Type B pancreatic cell (in vitro differentiated cells): ENCODE data around the gene REEP3. TPM values are rescaled to one million over a fixed set of nuclear protein-coding genes. Genes with fewer than 3 reads are reported as not detected.

Source experiments
- DNase-seq: peaks from one replicate; pipeline ENCODE4 v3.0.0; 2021; ENCODE audit warnings: mixed read lengths; ENCODE audit not compliant: unreplicated experiment; ENCODE audit errors: extremely low spot score
- H3K27ac Mint-ChIP-seq: 2 replicates; pipeline ENCODE4 v1.8.0; 2021; ENCODE audit warnings: mild to moderate bottlenecking, mixed read lengths
- H3K27me3 Mint-ChIP-seq: 2 replicates; pipeline ENCODE4 v1.8.0; 2021; ENCODE audit warnings: mixed read lengths
- H3K36me3 Mint-ChIP-seq: 2 replicates; pipeline ENCODE4 v1.8.0; 2021; ENCODE audit warnings: mixed read lengths
- H3K4me1 Mint-ChIP-seq: one replicate; pipeline ENCODE4 v1.8.0; 2021; ENCODE audit warnings: mixed read lengths; ENCODE audit not compliant: unreplicated experiment
- H3K4me3 Mint-ChIP-seq: 2 replicates; pipeline ENCODE4 v1.8.0; 2021; ENCODE audit warnings: mild to moderate bottlenecking, mixed read lengths
- H3K9me3 Mint-ChIP-seq: 2 replicates; pipeline ENCODE4 v1.8.0; 2021; ENCODE audit warnings: mixed read lengths
- CTCF ChIP-seq: fragments of 200-600 bp; sonication (generic); conservative IDR thresholded peaks from 2 replicates; pipeline ENCODE4 v1.5.0; 2021; ENCODE audit warnings: antibody characterized with exemption, mild to moderate bottlenecking
- total RNA-seq: library from RNA; stranded (reverse); gene quantifications from 2 replicates; pipeline ENCODE4 v1.2.1, GENCODE V29; 2021; ENCODE audit warnings: low replicate concordance

The REEP3 gene
- total RNA-seq, 1 donor from 2014 or later = 38.1 TPM

GRCh38 chr10:63501954-63502353, 19.2 kb upstream of the REEP3 start:
- H3K4me1 Mint-ChIP-seq = peaks cover 23% of the 10 kb centered on the region
- H3K27ac Mint-ChIP-seq = peak overlapping the region; percentile 9
- no peak overlapping the region for H3K4me3 Mint-ChIP-seq
- peaks cover 3% of the 10 kb centered on the region for H3K36me3 Mint-ChIP-seq
- no peaks in the 10 kb centered on the region for H3K9me3 Mint-ChIP-seq
- no peak for DNase-seq
- H3K27me3 Mint-ChIP-seq = no peaks in the 10 kb centered on the region
- TF ChIP-seq CTCF = no peak

GRCh38 chr10:63502832-63503231, 18.4 kb upstream of the REEP3 start:
- H3K9me3 Mint-ChIP-seq = no peaks in the 10 kb centered on the region
- peaks cover 6% of the 10 kb centered on the region for H3K36me3 Mint-ChIP-seq
- DNase-seq = no peak
- peak overlapping the region; percentile 86 for H3K27ac Mint-ChIP-seq
- peaks cover 22% of the 10 kb centered on the region for H3K4me1 Mint-ChIP-seq
- no peak overlapping the region for H3K4me3 Mint-ChIP-seq
- H3K27me3 Mint-ChIP-seq = no peaks in the 10 kb centered on the region
- TF ChIP-seq CTCF = no peak

- H3K27ac Mint-ChIP-seq = peak overlapping the region; percentile 86
These were observed 17.8 kb upstream of the REEP3 start for GRCh38 chr10:63503395-63503794.

GRCh38 chr10:63504145-63504881, 16.9 kb upstream of the REEP3 start:
- no peak for TF ChIP-seq CTCF
- Mint-ChIP-seq H3K4me3 (peak overlapping the region; percentile 48), H3K9me3 (no peaks in the 10 kb centered on the region), H3K36me3 (peaks cover 17% of the 10 kb centered on the region), H3K27me3 (no peaks in the 10 kb centered on the region), H3K27ac (peak overlapping the region; percentile 86), H3K4me1 (peaks cover 22% of the 10 kb centered on the region)
- DNase-seq = no peak

More at GRCh38 chr10:63503395-63503794, 17.8 kb upstream of the REEP3 start:
- no peak for DNase-seq
- H3K4me1 Mint-ChIP-seq = peaks cover 22% of the 10 kb centered on the region
- no peak for TF ChIP-seq CTCF
- peaks cover 10% of the 10 kb centered on the region for H3K36me3 Mint-ChIP-seq
- H3K4me3 Mint-ChIP-seq = peak overlapping the region; percentile 48
- no peaks in the 10 kb centered on the region for H3K27me3 Mint-ChIP-seq
- no peaks in the 10 kb centered on the region for H3K9me3 Mint-ChIP-seq

GRCh38 chr10:63505562-63505961, 15.6 kb upstream of the REEP3 start:
- peak overlapping the region; percentile 5 for H3K4me3 Mint-ChIP-seq
- H3K36me3 Mint-ChIP-seq = peaks cover 18% of the 10 kb centered on the region
- TF ChIP-seq CTCF = no peak
- peaks cover 22% of the 10 kb centered on the region for H3K4me1 Mint-ChIP-seq
- peaks cover 3% of the 10 kb centered on the region for H3K9me3 Mint-ChIP-seq
- peak overlapping the region; percentile 20 for H3K27ac Mint-ChIP-seq
- no peak for DNase-seq
- H3K27me3 Mint-ChIP-seq = no peaks in the 10 kb centered on the region
